H1 (cell line): ENCODE data around the gene PFN3. TPM values are rescaled to one million over a fixed set of nuclear protein-coding genes. Genes with fewer than 3 reads are reported as not detected.
A peak's percentile ranks its signal among the peaks of the same experiment; 100 is the strongest.

Experiments used
- CTCF ChIA-PET: fragments of 300-600 bp; sonication (Branson Sonifier 250); formaldehyde crosslinking; loops from one replicate; lab custom pipeline; 2021; ENCODE audit not compliant: partially characterized antibody; lab: Charles Lee
- POLR2A ChIA-PET: fragments of 300-600 bp; sonication (Branson Sonifier 250); formaldehyde crosslinking; loops from one replicate; lab custom pipeline; 2021; ENCODE audit warnings: inconsistent platforms; ENCODE audit not compliant: partially characterized antibody; lab: Charles Lee
- DNase-seq, 2 experiments: peaks; one replicate each; pipeline versions ENCODE4 v3.0.0 to v3.0.0-alpha.2; 2010 to 2022; ENCODE audit warnings: low spot score in 2 of 2, low read depth in 1 of 2, mixed read lengths in 1 of 2
- FAIRE-seq: peaks from 2 replicates; lab custom pipeline; 2011; peaks lifted over from hg19 to GRCh38; lab: Jason Lieb, UNC
- H2AFZ ChIP-seq: 2 replicates; pipeline ENCODE4 v1.8.1; 2012; ENCODE audit warnings: low read length, inconsistent platforms
- H2AK5ac ChIP-seq: 2 replicates; pipeline ENCODE4 v1.6.1; 2013; ENCODE audit warnings: low read depth, low read length
- H2BK120ac ChIP-seq: replicated peaks from 2 replicates; pipeline ENCODE3; 2013; ENCODE audit warnings: low read depth, low read length, inconsistent platforms
- H2BK12ac ChIP-seq: 2 replicates; pipeline ENCODE4 v1.6.1; 2013; ENCODE audit warnings: low read depth, low read length
- H2BK15ac ChIP-seq: 2 replicates; pipeline ENCODE4 v1.6.1; 2013; ENCODE audit warnings: low read length
- H2BK20ac ChIP-seq: 2 replicates; pipeline ENCODE4 v1.6.1; 2013; ENCODE audit warnings: low read length
- H2BK5ac ChIP-seq: 2 replicates; pipeline ENCODE4 v1.6.1; 2013; ENCODE audit warnings: low read depth, low read length
- H3K14ac ChIP-seq: 2 replicates; pipeline ENCODE4 v1.6.1; 2013; ENCODE audit warnings: inconsistent platforms; ENCODE audit not compliant: insufficient read length
- H3K18ac ChIP-seq: 2 replicates; pipeline ENCODE4 v1.6.1; 2013; ENCODE audit warnings: low read length; ENCODE audit errors: extremely low read depth
- H3K23ac ChIP-seq: 2 replicates; pipeline ENCODE4 v1.6.1; 2013; ENCODE audit warnings: inconsistent platforms; ENCODE audit not compliant: insufficient read length
- H3K23me2 ChIP-seq: 2 replicates; pipeline ENCODE4 v1.6.1; 2013; ENCODE audit warnings: low read depth, low read length
- H3K27ac ChIP-seq: 2 replicates; pipeline ENCODE4 v1.6.1; 2011; ENCODE audit warnings: low read depth, low read length, inconsistent platforms
- H3K27me3 ChIP-seq, 4 experiments: replicated peaks in 1 of 4; 1 replicate in 1 of 4; 2 replicates in 3 of 4; pipeline versions ENCODE4 v1.6.1 to v1.8.1; 2011 to 2013; ENCODE audit warnings: low read length in 3 of 4, mild to moderate bottlenecking in 3 of 4, inconsistent platforms in 2 of 4, mixed read lengths in 2 of 4, moderate library complexity in 1 of 4; ENCODE audit not compliant: control insufficient read depth in 3 of 4, insufficient read depth in 3 of 4; ENCODE audit errors: extremely low read depth in 1 of 4
- H3K36me3 ChIP-seq, 4 experiments: 2 replicates each; pipeline versions ENCODE4 v1.6.1 to v1.8.1; 2011 to 2013; ENCODE audit warnings: mild to moderate bottlenecking in 4 of 4, low read length in 3 of 4, moderate library complexity in 2 of 4, control low read depth in 1 of 4, inconsistent platforms in 1 of 4; ENCODE audit not compliant: insufficient read depth in 4 of 4, control insufficient read depth in 2 of 4
- H3K4ac ChIP-seq: replicated peaks from 2 replicates; pipeline ENCODE3; 2013; ENCODE audit warnings: low read length, low read depth, mixed read lengths, inconsistent platforms; ENCODE audit not compliant: insufficient read length
- H3K4me1 ChIP-seq, 4 experiments: replicated peaks in 1 of 4; 1 replicate in 1 of 4; 2 replicates in 3 of 4; pipeline versions ENCODE4 v1.6.1 to v1.8.1; 2011 to 2013; ENCODE audit warnings: low read length in 3 of 4, inconsistent platforms in 2 of 4, mixed read lengths in 1 of 4; ENCODE audit not compliant: insufficient read depth in 4 of 4, control insufficient read depth in 3 of 4
- H3K4me2 ChIP-seq, 2 experiments: 2 replicates each; pipeline versions ENCODE4 v1.6.1 to v1.8.1; 2011 to 2013; ENCODE audit warnings: low read depth in 2 of 2, low read length in 2 of 2, control low read depth in 1 of 2, inconsistent platforms in 1 of 2, mild to moderate bottlenecking in 1 of 2; ENCODE audit not compliant: insufficient read depth in 1 of 2
- H3K4me3 ChIP-seq, 4 experiments: fragments of 200-600, 300-600 bp in 1 of 4; sonication (generic), shearing (Covaris generic), sonication (Bioruptor Twin) in 1 of 4; 2 replicates each; pipeline versions ENCODE4 v1.5.1 to v1.8.1; 2011 to 2016; ENCODE audit warnings: low read length in 4 of 4, low read depth in 3 of 4, control low read depth in 2 of 4, inconsistent platforms in 2 of 4, mild to moderate bottlenecking in 2 of 4, mixed read lengths in 1 of 4, moderate library complexity in 1 of 4; ENCODE audit not compliant: insufficient read depth in 2 of 4; ENCODE audit errors: extremely low read depth in 1 of 4
- H3K56ac ChIP-seq: replicated peaks from 2 replicates; pipeline ENCODE3; 2013; ENCODE audit warnings: low read depth, mild to moderate bottlenecking, mixed read lengths, low read length, inconsistent platforms; ENCODE audit not compliant: insufficient read length
- H3K79me1 ChIP-seq: 2 replicates; pipeline ENCODE4 v1.6.1; 2013; ENCODE audit warnings: low read depth, low read length, control low read depth
- H3K79me2 ChIP-seq, 2 experiments: 2 replicates each; pipeline versions ENCODE4 v1.6.1 to v1.8.1; 2012 to 2013; ENCODE audit warnings: low read length in 2 of 2, mild to moderate bottlenecking in 2 of 2, inconsistent platforms in 1 of 2; ENCODE audit not compliant: insufficient read depth in 2 of 2, control insufficient read depth in 1 of 2
- H3K9ac ChIP-seq, 4 experiments: replicated peaks in 1 of 4; 1 replicate in 1 of 4; 2 replicates in 3 of 4; pipeline versions ENCODE4 v1.6.1 to v1.8.1; 2011 to 2013; ENCODE audit warnings: low read depth in 3 of 4, low read length in 3 of 4, control low read depth in 2 of 4, mild to moderate bottlenecking in 2 of 4, moderate library complexity in 2 of 4, inconsistent platforms in 1 of 4; ENCODE audit errors: extremely low read depth in 1 of 4
- H3K9me3 ChIP-seq, 2 experiments: 2 replicates each; pipeline versions ENCODE4 v1.6.1 to v1.8.1; 2012 to 2013; ENCODE audit warnings: mild to moderate bottlenecking in 2 of 2, moderate library complexity in 2 of 2, control low read depth in 1 of 2, inconsistent platforms in 1 of 2, low read depth in 1 of 2, low read length in 1 of 2, mixed read lengths in 1 of 2; ENCODE audit not compliant: insufficient read depth in 2 of 2
- H4K20me1 ChIP-seq, 2 experiments: replicated peaks in 1 of 2; 2 replicates each; pipeline versions ENCODE3 to v1.8.1; 2011 to 2013; ENCODE audit warnings: inconsistent platforms in 2 of 2, low read length in 2 of 2, mild to moderate bottlenecking in 1 of 2; ENCODE audit not compliant: insufficient read depth in 2 of 2, control insufficient read depth in 1 of 2
- H4K5ac ChIP-seq: 2 replicates; pipeline ENCODE4 v1.6.1; 2013; ENCODE audit warnings: low read length, low read depth, mixed read lengths, inconsistent platforms; ENCODE audit not compliant: insufficient read length
- H4K8ac ChIP-seq: 2 replicates; pipeline ENCODE4 v1.8.0; 2013; ENCODE audit warnings: mild to moderate bottlenecking, moderate library complexity, low read length, inconsistent platforms; ENCODE audit not compliant: insufficient read depth; ENCODE audit errors: extremely low read depth
- H4K91ac ChIP-seq: replicated peaks from 2 replicates; pipeline ENCODE3; 2013; ENCODE audit warnings: low read length, mixed read lengths, inconsistent platforms; ENCODE audit not compliant: insufficient read length
- CTBP2 ChIP-seq: IDR thresholded peaks from 2 replicates; pipeline ENCODE4 v1.7.0; 2011; ENCODE audit warnings: borderline replicate concordance, mild to moderate bottlenecking, moderate library complexity, mixed read lengths, low read length; ENCODE audit not compliant: insufficient read depth, insufficient read length
- HDAC2 ChIP-seq, 2 experiments: fragments of 300-600 bp in 1 of 2; sonication (generic) in 1 of 2; IDR thresholded peaks; 2 replicates each; pipeline ENCODE4 v1.6.1; 2011 to 2012; ENCODE audit warnings: low read depth in 2 of 2, low read length in 2 of 2, mild to moderate bottlenecking in 2 of 2, moderate library complexity in 2 of 2, borderline replicate concordance in 1 of 2, inconsistent platforms in 1 of 2
- KDM1A ChIP-seq: fragments of 200-600, 300-600 bp; sonication (generic); IDR thresholded peaks from 2 replicates; pipeline ENCODE4 v1.7.1; 2016; ENCODE audit warnings: mild to moderate bottlenecking, low read length, borderline replicate concordance
- PHF8 ChIP-seq: fragments of 200-600 bp; sonication (generic); conservative IDR thresholded peaks from 2 replicates; pipeline ENCODE4 v1.7.1; 2012; ENCODE audit warnings: low read depth, mild to moderate bottlenecking, inconsistent platforms, low read length, moderate library complexity
- POLR2A ChIP-seq, 2 experiments: IDR thresholded peaks; 1 replicate in 1 of 2; 2 replicates in 1 of 2; pipeline ENCODE4 v1.6.1; 2011; ENCODE audit warnings: low read depth in 2 of 2, low read length in 2 of 2, mild to moderate bottlenecking in 2 of 2; ENCODE audit errors: control extremely low read depth in 1 of 2
- POLR2AphosphoS5 ChIP-seq: IDR thresholded peaks from 2 replicates; pipeline ENCODE4 v1.6.1; 2011; ENCODE audit warnings: low read depth, low read length
- TCF12 ChIP-seq: IDR thresholded peaks from 2 replicates; pipeline ENCODE4 v1.6.1; 2011; ENCODE audit warnings: low read depth, mild to moderate bottlenecking, low read length
- USF2 ChIP-seq: IDR thresholded peaks from 2 replicates; pipeline ENCODE4 v1.6.1; 2011; ENCODE audit warnings: low read length, improper control_type of control experiment
- WGBS, 2 experiments: shearing (Covaris generic) in 1 of 2; methylation state at CpG; one replicate each; pipeline versions ENCODE4 v1.1.6 to v1.1.7; 2013 to 2015; ENCODE audit warnings: low lambda C conversion rate in 2 of 2, mixed read lengths in 2 of 2, inconsistent platforms in 1 of 2, low coverage in 1 of 2, missing lambda C conversion rate in 1 of 2; ENCODE audit not compliant: insufficient replicate concordance in 2 of 2, insufficient coverage in 1 of 2, insufficient read length in 1 of 2; ENCODE audit errors: extremely low coverage in 1 of 2, missing lambda C conversion rate in 1 of 2; 5-methylcytosine and 5-hydroxymethylcytosine counted together
- polyA plus RNA-seq, 7 experiments: library from polyadenylated mRNA; depleted of rRNA in 3 of 7; stranded (reverse) in 5 of 7; unstranded in 2 of 7; fragments of >200 nt in 5 of 7; fragments of 200-250 nt in 2 of 7; gene quantifications; 1 replicate in 5 of 7; 2 replicates in 1 of 7; 4 replicates in 1 of 7; pipeline versions ENCODE4 v1.2.1 to v1.2.3, GENCODE V29; 2011 to 2013; ENCODE audit warnings: missing spikeins in 2 of 7, mixed read lengths in 2 of 7
- total RNA-seq: library from RNA; stranded (reverse); fragmentation: NEBNext Ultra II Directional; extraction: Animal tissue kit (Norgen Biotek cat#: 25700); gene quantifications from 2 replicates; pipeline ENCODE4 v1.2.1, GENCODE V29; 2021

The PFN3 gene
- total and polyA plus RNA-seq, 2 of the 8 experiments (the other 6 are each of a cell fraction or from before 2014, with no cell fraction given), result not detected

- H2BK5ac ChIP-seq, result no peak overlapping the region
- no peak overlapping the region for H2BK120ac ChIP-seq
- no peak overlapping the region for H2BK12ac ChIP-seq
- no peak overlapping the region for H2AK5ac ChIP-seq
- peaks cover 9% of the 10 kb centered on the region for H3K23me2 ChIP-seq
- 77% methylated on average over 8 of the region's 10 CpGs; no CpG with 5 or more reads in 1 of the 2 experiments for WGBS, 2 experiments
- no peak overlapping the region for H4K5ac ChIP-seq
- no peak overlapping the region for H3K18ac ChIP-seq
- no peak overlapping the region for H2BK20ac ChIP-seq
- no peak overlapping the region for H3K4ac ChIP-seq
- no peak overlapping the region for H3K23ac ChIP-seq
- no peaks in the 10 kb centered on the region for H3K9me3 ChIP-seq
- no peak overlapping the region for H3K56ac ChIP-seq
- no peak overlapping the region for H4K8ac ChIP-seq
- peaks cover 0 to 13% (median 4%) of the 10 kb centered on the region in 4 experiments; a peak in 5 of 7 replicates for H3K27me3 ChIP-seq
- H3K4me1 ChIP-seq, result peaks cover 0 to 32% (median 17%) of the 10 kb centered on the region in 4 experiments; a peak in 6 of 7 replicates
- peaks cover 0 to 10% of the 10 kb centered on the region in 2 experiments for H4K20me1 ChIP-seq
- POLR2A ChIA-PET, result interaction anchor here (0.6 to 67.5 kb wide), 17 partner anchors 9 to 673 kb away, joined by 3 to 3349 read pairs (median 8); partner anchors contain the start of genes DBN1, DOK3, GRK6 and PDLIM7
- no peaks in the 10 kb centered on the region; the same call in 1 of the 2 replicates for H3K79me1 ChIP-seq
- H3K4me2 ChIP-seq, result peak overlapping the region in 1 of 2 experiments; percentile 89; a peak in 1 of 4 replicates
- CTCF ChIA-PET, result interaction anchor here (0.5 to 23.6 kb wide), 17 partner anchors 8 to 738 kb away, joined by 3 to 430 read pairs (median 5); partner anchors contain the start of genes F12, PDLIM7, PFN3 and SLC34A1
- H3K27ac ChIP-seq, result no peak overlapping the region
- no peaks in the 10 kb centered on the region for H3K79me2 ChIP-seq
- H2AFZ ChIP-seq, result no peak overlapping the region
- DNase-seq, result no peak
- FAIRE-seq, result peak; percentile 50
- H3K14ac ChIP-seq, result no peak overlapping the region
- no peak overlapping the region for H2BK15ac ChIP-seq
- H3K36me3 ChIP-seq, result peaks cover 2 to 4% (median 3%) of the 10 kb centered on the region in 4 experiments; a peak in 2 of 8 replicates
- H4K91ac ChIP-seq, result no peak overlapping the region
- 0 out of 8 replicates have a peak overlapping the region, but pooled peaks of 1 of the 4 experiments have one; percentile 74 for H3K4me3 ChIP-seq
- H3K9ac ChIP-seq, result no peak overlapping the region
- peak; percentile 34; the same call in 1 of the 2 replicates for TF ChIP-seq POLR2AphosphoS5
- no peak for TF ChIP-seq HDAC2 (IDR thresholded peaks at IDR 0.05; ENCODE audit: borderline replicate concordance in 1 of 2, low read depth in 2 of 2, low read length in 2 of 2)
- TF ChIP-seq TCF12, result no peak
- no peak for TF ChIP-seq PHF8
- no peak for TF ChIP-seq USF2
- TF ChIP-seq CTBP2, result no peak
- no peak for TF ChIP-seq KDM1A
- TF ChIP-seq POLR2A (IDR thresholded peaks at IDR 0.05; ENCODE audit: control extremely low read depth in 1 of 2, low read depth in 2 of 2, low read length in 2 of 2), result peak in 1 of 2 experiments; percentile 36; a peak in 1 of 3 replicates
These were observed 44.8 kb upstream of the PFN3 start for GRCh38 chr5:177445052-177445916.
